Measurements from ENCODE around the gene PTAR1. TPM values are rescaled to one million over a fixed set of nuclear protein-coding genes. Genes with fewer than 3 reads are reported as not detected.

The PTAR1 gene
- total RNA-seq, 2 donors from 2014 or later, result 39.7 to 62.9 TPM

- no peak for ATAC-seq (replicated peaks)
- no peak overlapping the region for H3K4me3 Mint-ChIP-seq
- peaks cover 5% of the 10 kb centered on the region for H3K4me1 Mint-ChIP-seq
Measured at GRCh38 chr9:69674716-69675438, 84.9 kb downstream of the PTAR1 start.

GRCh38 chr9:69674112-69674685, 85.6 kb downstream of the PTAR1 start:
- no peak overlapping the region for H3K4me3 Mint-ChIP-seq
- no peak for ATAC-seq (replicated peaks)
- no peaks in the 10 kb centered on the region for H3K36me3 Mint-ChIP-seq (ENCODE audit: low read depth)
- peaks cover 20% of the 10 kb centered on the region for H3K27me3 Mint-ChIP-seq
- no peaks in the 10 kb centered on the region for H3K9me3 Mint-ChIP-seq
- H3K4me1 Mint-ChIP-seq, result peaks cover 5% of the 10 kb centered on the region
- no peak overlapping the region for H3K27ac Mint-ChIP-seq

More at GRCh38 chr9:69674716-69675438, 84.9 kb downstream of the PTAR1 start:
- Mint-ChIP-seq H3K27me3 (peaks cover 20% of the 10 kb centered on the region), H3K36me3 (ENCODE audit: low read depth) (no peaks in the 10 kb centered on the region), H3K27ac (no peak overlapping the region), H3K9me3 (no peaks in the 10 kb centered on the region)

- ATAC-seq (replicated peaks), result no peak
- H3K9me3 Mint-ChIP-seq, result no peaks in the 10 kb centered on the region
- peaks cover 5% of the 10 kb centered on the region for H3K4me1 Mint-ChIP-seq
- H3K4me3 Mint-ChIP-seq, result peak overlapping the region; percentile 72
- peaks cover 16% of the 10 kb centered on the region for H3K27me3 Mint-ChIP-seq
- H3K36me3 Mint-ChIP-seq (ENCODE audit: low read depth), result no peaks in the 10 kb centered on the region
- no peak overlapping the region for H3K27ac Mint-ChIP-seq
Measured at GRCh38 chr9:69673311-69673640, 86.5 kb downstream of the PTAR1 start.

GRCh38 chr9:69672596-69673310, 87.1 kb downstream of the PTAR1 start:
- Mint-ChIP-seq H3K36me3 (ENCODE audit: low read depth) (no peaks in the 10 kb centered on the region), H3K9me3 (no peaks in the 10 kb centered on the region), H3K27me3 (peaks cover 16% of the 10 kb centered on the region), H3K4me1 (peaks cover 5% of the 10 kb centered on the region), H3K4me3 (peak overlapping the region; percentile 72), H3K27ac (no peak overlapping the region)
- peak; percentile 90 for ATAC-seq (replicated peaks)

- Mint-ChIP-seq H3K36me3 (ENCODE audit: low read depth) (no peaks in the 10 kb centered on the region), H3K9me3 (no peaks in the 10 kb centered on the region), H3K4me3 (peak within 1 kb of the TSS; percentile 72), H3K27ac (no peak within 1 kb of the TSS), H3K27me3 (peaks cover 16% of the 10 kb centered on the region), H3K4me1 (peaks cover 5% of the 10 kb centered on the region)
- peak; percentile 49 for ATAC-seq (replicated peaks)
Measured at GRCh38 chr9:69671879-69672595, 87.8 kb downstream of the PTAR1 start, which contains the start of gene APBA1. TSS of gene APBA1 (minus strand) at chr9:69672371.

- Mint-ChIP-seq H3K4me3 (peak overlapping the region; percentile 51), H3K36me3 (ENCODE audit: low read depth) (no peaks in the 10 kb centered on the region), H3K9me3 (no peaks in the 10 kb centered on the region), H3K4me1 (peaks cover 5% of the 10 kb centered on the region), H3K27ac (no peak overlapping the region), H3K27me3 (peaks cover 13% of the 10 kb centered on the region)
- no peak for ATAC-seq (replicated peaks)
Measured at GRCh38 chr9:69671311-69671878, 88.4 kb downstream of the PTAR1 start.

- ATAC-seq (replicated peaks), result no peak
- Mint-ChIP-seq H3K9me3 (no peaks in the 10 kb centered on the region), H3K4me1 (no peaks in the 10 kb centered on the region), H3K36me3 (ENCODE audit: low read depth) (no peaks in the 10 kb centered on the region), H3K27me3 (peaks cover 13% of the 10 kb centered on the region), H3K27ac (no peak overlapping the region), H3K4me3 (no peak overlapping the region)
Measured at GRCh38 chr9:69667306-69667705, 92.5 kb downstream of the PTAR1 start.

GRCh38 chr9:69660304-69660703, 99.5 kb downstream of the PTAR1 start:
- H3K36me3 Mint-ChIP-seq (ENCODE audit: low read depth), result no peaks in the 10 kb centered on the region
- no peak overlapping the region for H3K4me3 Mint-ChIP-seq
- H3K27ac Mint-ChIP-seq, result no peak overlapping the region

More at GRCh38 chr9:69660304-69660703, 99.5 kb downstream of the PTAR1 start:
- Mint-ChIP-seq H3K9me3 (no peaks in the 10 kb centered on the region), H3K27me3 (peaks cover 12% of the 10 kb centered on the region), H3K4me1 (no peaks in the 10 kb centered on the region)
- ATAC-seq (replicated peaks), result no peak

Other genes with a start within 250 kb of the PTAR1 start
- 1 to 10 TPM; 2.8 to 3.8 TPM for gene APBA1, start 87.6 kb downstream of the PTAR1 start, total RNA-seq
- not detected for gene CFAP95, start 60.8 kb upstream of the PTAR1 start, total RNA-seq